HL-60/S4 treated with retinoic acid at 250 ng/mL for 4 days and 3 days (cell line): ENCODE results near the gene SIGMAR1.

ENCODE experiments used
- in situ Hi-C: fragments of 300-500 bp; cut with MboI; formaldehyde crosslinking; loops from 2 replicates; pipeline ENCODE4 v1.7.0; 2022; ENCODE audit warnings: low sequenced_read_pairs

The SIGMAR1 gene

DNA sequence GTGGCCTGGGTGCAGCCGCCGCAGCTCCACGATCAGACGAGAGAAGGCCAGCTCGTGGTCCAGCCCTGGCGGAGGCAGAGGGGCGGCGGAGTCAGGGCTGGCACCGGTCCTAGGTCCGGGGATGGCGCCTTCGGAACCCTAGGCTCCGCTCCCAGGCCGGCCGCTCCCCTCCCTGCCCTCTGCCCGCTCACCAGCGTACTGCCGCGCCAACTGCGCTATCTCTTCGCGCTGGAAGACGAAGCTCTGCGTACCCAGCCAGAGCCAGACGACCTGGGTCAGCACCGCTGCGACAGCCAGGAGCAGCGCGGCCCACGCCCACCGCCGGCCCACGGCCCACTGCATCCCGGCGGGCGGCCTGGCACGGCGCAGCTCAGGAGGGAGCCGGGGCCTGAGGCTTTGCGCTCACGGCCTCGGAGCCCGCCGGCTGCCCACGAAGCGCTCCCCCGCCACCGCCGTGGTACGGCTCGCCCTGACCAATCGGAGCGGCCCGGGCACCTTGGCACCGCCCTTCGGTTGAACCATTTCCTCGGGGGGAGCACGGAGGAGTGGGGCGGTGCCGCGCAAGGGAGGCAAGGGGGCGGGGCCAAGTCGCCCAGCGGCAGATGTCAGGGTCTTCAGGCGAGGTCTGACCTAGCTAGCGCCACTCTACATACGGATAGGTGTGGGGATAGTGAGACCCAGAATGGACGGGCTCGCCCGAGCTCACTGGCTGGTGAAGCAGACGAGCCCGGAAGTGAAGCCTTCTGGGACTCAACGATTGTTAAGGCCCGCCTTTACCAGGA lies at the start of gene SIGMAR1:
SIGMAR1 (minus strand) TSS at position 432 of the 782 bp plus-strand sequence; CDS start at position 342, 90 bp downstream.
- in situ Hi-C loops, result no loop called here

DNA sequence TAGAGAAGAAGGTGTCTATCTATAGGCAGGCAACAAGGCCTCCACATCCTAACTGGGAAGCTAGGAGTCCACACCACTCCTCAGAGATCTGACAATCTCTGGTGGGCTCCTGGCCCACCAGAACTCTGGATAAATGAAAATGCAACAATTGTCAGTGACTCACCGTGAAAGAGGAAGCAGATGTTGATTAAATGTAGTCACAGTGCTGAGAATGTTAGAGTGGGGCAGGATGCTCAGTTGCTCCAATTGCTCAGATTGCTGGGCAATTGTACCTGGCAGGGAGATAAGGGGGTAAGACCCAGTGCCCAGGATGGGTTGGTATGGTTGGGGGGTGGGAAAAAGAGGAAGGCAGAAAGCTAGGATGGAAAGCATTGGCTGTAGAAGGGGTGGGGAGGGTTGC lies 49.1 kb upstream of the SIGMAR1 start:
- in situ Hi-C loops, result no loop called here

DNA sequence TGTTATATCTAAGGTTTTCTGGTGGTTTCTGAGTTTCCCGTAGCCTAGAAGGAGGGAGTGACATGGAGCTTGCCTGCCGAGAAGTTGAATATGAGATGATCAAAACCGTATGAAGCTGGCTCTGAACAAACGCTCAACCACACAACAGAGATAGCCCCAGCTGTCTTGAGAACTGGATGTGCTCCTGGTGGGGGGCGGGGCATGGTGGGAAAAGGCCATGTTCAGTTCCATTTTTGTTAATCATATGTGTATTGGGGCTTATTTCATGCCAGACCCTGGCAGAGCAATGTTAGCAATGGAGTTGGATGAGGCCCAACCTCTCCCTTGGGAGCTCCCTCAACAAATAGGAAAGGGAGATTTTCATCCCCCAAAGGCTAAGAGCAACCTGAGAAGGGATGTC lies 48.6 kb upstream of the SIGMAR1 start:
- in situ Hi-C loops, result no loop called here

DNA sequence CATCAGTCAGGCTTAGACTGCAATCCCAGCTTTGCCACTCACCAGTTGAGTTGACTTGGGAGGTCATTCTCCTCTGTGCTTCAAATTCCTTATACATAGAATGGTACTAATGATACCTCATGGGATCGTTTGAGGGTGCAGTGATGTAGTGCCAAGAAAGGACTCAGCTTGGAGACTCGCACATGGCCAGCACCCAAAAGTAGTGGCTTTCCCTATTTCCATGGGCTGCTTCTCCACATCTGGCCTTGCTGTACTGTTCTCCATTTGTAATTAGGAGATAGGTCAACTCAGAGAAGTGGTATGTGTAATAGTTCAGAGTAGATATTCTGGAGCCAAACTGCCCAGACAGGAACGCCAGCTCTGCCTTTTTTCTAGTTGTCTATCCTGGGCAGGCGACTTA lies 48.0 kb upstream of the SIGMAR1 start:
- in situ Hi-C loops, result no loop called here

DNA sequence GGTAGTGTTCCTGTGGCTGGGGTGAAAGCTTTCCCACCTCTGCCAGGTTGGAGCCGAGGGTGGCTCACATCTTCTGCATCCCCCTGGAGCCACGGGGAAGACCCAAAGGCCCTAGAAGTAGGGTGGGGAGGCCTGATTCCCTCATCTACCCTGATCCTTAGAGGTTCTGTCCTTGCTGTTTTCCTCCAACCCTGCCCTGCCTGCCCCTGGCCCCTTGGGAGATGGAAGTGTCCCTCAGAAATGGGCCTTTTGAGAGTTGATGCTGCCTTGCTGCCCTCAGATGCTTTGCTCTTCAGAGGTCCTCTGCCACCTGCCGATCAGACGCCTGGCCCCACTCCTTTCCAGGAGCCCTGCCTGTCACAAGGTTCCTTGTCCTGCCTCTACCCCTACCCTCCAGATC lies 47.2 kb upstream of the SIGMAR1 start:
- in situ Hi-C loops, result no loop called here

DNA sequence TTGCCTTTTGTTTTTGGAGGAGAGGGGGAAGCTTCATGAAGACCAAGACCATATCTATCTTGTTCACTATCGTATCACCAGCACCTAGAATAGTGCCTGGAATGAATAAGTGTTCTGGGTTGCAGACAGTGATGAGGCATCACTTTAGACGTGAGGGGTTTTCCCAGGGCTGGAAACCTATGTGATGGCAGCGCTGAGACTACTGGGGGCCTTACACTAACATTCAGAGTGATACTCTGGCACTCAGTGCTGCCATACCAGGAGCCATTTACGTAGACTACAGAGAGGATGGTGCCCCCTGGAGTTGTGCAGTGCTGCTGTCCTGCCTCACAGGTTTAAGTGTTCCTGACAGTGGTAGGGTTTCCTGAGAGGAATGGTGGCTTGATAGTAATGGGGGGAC lies 46.6 kb upstream of the SIGMAR1 start:
- in situ Hi-C loops, result no loop called here

DNA sequence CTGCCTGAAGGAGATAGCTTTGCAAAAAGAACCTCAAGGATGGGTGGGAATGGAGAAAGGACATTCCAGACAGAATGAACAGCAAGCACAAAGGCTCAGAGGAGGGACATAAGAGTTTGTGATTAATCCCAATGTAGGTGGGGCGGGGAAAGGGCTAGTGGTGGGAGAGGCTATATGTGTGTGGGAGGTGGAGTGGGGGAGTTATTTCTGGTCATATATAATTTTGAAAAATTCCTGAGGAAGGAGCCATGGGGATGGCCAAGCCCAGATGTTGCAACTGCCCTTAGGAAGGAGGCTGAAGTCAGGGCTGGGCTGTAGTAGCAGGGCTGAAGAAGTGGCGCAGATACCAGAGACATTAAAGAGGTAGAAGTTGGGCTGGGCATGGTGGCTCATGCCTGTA lies 38.3 kb upstream of the SIGMAR1 start:
- in situ Hi-C loops, result no loop called here

DNA sequence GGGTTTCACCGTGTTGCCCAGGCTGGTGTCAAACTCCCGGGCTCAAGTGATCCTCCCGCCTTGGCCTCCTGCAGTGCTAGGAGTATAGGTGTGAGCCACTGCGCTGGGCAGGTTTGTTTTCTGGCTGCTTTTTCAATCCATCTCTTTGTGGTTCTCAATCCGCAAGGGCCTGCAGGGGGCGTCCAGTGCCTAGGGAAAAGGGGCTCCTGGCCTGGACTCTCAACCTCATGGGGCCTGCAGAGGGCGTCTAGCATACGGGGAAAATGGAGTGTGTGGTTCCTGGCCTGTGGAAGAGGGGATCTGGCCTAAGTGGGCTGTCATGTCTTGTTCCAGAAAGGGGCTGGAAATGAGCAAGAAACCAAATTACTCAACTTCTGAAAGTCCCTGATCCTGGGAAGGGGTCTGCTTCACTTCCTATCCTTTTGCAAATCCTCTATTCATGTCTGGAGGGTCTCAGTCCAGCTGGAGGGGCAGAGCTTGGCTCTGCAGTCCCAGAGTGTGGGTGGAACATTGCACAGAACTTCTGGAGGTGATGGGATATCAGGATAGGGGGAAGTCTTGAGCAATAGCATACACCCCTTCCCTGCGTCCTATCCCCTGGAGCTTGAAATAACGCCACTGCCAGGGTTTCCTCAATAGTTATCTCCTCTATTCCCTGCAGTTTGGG lies 37.6 kb upstream of the SIGMAR1 start:
- in situ Hi-C loops, result no loop called here

DNA sequence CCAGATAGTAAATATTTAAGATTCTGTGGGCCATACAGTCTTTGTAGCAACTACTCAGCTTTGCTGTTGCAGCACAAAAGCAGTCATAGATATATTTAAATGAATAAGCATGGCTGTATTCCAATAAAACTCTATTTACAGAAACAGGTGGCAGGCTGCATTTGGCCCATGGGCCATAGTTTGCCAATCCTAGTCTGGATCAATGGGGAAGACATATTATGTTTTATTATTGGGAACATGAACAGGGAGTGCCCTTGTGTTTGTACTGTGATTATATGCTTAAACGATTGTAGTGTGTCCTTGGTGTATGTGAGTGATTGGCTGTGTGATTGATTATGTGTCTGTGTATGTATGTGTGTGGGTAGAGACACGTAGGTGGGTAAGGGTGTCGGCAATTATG lies 36.9 kb upstream of the SIGMAR1 start:
- in situ Hi-C loops, result no loop called here

DNA sequence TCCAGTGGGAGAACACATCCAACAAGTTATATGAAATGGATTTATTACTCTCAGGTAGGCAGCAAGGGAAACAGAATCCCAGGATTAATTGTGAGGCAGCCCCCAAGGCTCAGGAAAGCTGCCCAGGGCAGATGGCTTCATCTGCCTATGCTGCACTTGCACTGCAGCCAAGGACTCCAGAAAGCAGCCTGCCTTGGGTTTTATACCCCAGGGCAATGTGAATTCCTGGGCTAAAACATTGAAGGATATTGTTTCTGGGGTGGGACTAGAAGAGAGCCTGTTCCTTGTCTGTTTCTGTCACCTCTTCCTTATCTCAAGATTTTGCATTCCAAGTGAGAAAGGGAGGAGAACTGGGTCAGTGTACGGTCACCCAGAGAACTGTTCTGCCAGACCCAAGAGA lies 33.7 kb upstream of the SIGMAR1 start:
- in situ Hi-C loops, result no loop called here

DNA sequence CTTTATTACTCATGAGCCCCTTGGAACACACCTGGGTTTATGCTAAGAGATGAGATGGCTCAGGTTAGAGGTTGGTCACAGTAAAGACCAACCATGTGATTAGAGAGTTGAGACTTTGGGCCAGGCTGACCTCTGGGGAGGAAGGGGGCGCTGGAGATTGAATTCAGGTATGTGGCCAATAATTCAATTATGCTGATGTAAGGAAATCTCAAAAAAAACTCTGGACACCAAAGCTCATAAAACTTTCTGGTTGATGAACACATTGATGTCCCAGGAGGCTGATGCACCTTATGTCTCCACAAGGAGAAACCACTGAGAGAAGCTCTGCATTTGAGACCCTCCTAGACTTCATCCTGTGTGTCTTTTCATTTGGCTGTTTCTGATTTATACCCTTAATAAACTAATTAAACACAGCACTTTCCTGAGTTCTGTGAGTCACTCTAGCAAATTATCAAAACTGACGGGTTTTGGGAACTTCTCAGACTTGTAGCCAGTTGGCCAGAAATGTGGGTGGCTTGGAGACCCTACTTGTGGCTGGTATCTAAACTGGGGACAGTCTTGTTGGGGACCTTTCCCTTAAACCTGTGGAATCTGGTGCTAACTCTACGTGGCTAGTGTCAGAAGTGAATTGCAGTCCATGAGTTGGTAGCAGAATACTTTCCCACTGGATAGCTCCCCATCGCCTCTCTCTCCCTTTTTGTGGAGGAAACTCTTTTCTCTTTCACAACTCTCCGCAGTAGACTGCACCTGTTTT lies 32.4 kb upstream of the SIGMAR1 start:
- in situ Hi-C loops, result loop anchor here (10.0 kb wide), 1 partner anchor 65 kb away; no protein-coding TSS in a partner anchor

DNA sequence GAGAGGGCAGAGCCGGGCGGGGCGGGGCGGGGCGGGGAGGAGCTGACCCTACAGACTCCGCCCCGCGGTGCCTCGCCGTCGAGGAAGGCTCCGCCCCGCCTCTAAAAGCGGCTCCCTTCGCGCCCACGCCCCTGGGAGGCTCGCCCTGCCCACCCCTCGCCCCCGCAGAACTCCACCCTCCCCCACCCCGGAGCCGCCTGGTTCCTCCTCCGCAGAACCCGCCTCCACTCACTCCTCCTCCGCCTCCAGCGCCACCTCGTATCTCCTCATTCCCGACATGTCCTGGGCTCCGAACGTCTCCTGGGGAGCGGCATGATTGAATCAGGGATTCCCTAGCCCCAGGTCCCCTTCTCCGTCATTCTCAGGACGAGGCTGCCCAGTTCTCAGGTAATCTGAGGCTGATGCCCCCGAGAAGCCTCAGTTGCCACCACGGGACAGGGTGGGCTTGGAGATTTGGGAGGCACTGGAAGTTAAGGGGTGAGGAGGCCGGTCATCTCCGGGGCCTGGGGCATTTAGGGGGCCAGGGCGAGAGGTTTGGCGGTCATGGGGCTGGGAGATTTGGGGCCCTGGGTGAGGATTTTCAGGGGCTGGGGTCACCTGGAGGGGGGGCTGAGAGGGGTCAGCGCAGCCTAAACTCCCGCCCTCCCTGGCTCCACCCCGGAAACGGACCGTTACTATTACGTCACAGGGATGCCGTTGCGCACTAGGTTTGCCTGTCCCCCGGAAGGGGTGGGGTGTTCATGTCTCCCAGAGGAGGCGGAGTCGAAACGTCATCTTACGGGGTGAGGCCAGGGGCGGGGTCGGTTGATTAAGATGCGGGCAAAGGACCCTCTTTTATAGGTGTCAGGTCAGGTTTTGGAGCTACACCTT lies 28.0 kb upstream of the SIGMAR1 start:
- in situ Hi-C loops, result loop anchor here (10.0 kb wide), 1 partner anchor 61 kb away; no protein-coding TSS in a partner anchor

DNA sequence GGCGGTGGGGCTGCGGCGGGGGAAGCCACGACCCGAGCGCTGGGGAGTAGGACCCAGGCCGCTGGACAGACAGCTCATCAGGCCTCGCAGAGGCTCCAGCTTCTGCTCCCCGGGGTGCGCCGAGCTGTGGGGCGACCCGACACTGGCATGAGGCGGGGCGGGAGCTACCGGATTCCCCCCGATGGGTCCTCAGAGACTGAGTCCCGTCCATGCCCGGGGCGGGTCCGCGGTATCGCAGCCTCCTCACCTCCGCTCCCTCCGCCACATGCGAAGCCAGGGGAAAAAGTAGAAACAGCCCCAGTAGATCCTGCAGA lies 27.4 kb upstream of the SIGMAR1 start:
- in situ Hi-C loops, result loop anchor here (10.0 kb wide), 1 partner anchor 60 kb away; no protein-coding TSS in a partner anchor

DNA sequence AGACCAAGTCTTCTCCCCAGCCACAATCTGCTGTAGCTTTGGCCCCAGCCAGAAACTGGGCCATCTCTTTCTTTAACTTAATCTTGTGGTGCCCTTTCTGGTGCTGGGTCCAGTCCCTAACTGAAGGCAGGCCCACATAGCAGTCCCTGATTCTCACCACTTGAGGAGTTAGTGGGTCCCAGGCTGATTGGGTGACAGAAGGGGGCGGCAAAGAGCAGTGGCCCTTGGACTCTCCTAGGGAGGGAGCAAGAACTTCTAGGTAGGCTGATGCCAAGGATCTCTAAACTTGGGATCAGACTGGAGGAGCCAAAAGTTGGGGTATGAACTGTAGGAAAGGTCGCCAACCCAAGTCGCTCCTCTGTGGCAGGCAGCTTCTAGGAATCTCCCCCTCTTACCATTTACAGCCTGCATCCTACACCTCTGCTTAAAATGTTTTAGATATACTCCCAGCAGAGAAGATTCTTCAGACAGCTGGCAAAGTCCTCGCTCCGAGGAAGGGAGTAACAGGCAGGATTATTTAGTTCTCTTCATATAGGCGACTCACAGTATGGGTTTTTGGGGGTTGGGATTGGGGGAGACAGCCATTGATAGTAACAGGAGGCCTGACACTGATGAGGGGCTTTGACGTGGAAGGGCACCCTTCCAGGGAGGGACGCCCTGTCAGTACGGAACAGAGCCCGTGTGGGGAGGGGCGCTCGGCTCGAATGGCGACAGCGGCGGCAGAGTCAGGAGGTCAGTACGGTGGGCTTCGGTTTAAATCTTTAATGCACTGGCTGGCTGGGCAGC lies 26.9 kb upstream of the SIGMAR1 start:
- in situ Hi-C loops, result loop anchor here (10.0 kb wide), 1 partner anchor 60 kb away; no protein-coding TSS in a partner anchor

DNA sequence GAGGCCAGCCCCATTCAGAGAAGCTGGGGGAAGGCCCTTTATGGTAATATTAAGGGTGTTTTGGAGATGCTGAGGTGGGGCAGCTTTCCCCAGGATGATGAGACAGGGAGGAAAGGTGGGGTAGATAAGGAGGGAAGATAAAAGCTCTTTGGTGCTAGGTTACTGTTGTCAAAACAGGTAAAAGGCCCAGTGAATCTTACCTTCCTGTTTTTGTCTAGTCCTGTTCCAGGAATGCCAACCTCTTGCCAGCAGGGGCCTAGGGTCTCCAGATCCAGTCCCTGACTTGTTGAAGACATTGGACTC lies 25.7 kb upstream of the SIGMAR1 start:
- in situ Hi-C loops, result loop anchor here (10.0 kb wide), 1 partner anchor 58 kb away; no protein-coding TSS in a partner anchor

DNA sequence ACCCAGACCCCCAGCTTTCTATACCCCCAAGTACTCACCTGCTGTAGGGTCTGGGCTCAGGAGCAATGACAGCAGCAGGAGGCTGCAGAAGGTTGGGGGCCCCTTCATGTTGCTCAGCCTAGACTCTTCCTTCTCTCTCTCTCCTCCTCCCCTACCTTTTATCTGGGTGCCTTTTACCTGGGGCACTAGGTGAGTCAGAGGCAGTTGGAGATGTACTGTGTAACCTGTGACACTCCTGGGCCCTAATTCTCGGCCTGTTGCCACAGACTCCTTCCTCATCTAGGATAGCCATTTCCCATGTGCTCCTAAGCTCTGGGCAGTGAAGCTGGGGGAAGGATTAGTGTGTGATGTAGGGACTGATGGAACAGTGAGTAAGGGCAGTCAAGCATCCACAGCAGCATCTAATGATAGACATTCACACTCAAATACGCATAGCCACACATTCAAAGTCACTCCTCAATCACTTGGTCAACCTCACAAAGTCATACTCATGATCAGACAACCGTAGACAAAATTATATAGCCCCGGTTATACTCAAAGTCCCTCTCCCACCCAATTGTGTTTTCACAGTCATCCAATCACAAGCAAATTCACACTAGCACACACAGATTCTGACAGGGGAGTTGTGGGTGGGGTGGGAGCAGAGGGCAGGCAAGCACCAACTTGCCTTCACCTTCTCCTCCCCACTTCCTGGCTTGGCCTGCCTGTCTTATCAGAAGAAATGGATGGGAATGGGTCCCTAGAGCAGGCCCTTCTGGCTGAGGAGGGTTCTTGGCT lies 25.1 kb upstream of the SIGMAR1 start, which contains the start of gene CCL27:
CCL27 (minus strand) TSS at position 132 of the 777 bp plus-strand sequence; CDS start at position 108, 24 bp downstream.
- in situ Hi-C loops, result loop anchor here (10.0 kb wide), 1 partner anchor 58 kb away; no protein-coding TSS in a partner anchor

DNA sequence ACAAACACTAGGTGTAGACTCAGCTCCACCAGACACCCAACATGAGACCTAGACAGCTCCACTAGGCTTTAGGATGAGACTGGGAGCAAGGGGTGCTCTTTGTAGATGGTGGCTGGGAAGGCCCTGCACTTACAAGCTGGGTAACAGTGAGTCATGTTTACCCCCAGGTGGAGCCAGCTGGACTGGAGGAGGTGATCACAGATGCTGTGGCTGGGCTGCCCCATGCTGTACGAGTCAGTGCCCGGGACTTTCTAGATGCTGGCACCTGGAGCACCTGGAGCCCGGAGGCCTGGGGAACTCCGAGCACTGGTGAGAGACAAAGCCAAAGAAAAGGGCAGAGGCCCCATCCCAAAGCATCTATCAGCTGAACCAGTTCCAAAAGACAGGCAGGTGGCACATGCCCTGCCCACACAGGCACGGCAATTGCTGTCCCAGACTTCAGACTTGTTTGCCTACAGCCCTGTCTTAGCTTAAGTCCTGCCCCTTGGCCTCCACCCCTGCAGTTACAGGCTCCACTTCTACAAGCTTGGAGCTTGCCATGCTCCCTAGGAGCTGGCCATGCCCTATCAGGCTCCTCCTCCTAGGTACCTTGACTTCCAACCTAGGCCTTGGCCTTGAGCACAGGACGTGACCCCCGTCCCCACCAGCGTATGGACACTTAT lies 22.1 kb upstream of the SIGMAR1 start:
- in situ Hi-C loops, result loop anchor here (10.0 kb wide), 1 partner anchor 55 kb away; no protein-coding TSS in a partner anchor

DNA sequence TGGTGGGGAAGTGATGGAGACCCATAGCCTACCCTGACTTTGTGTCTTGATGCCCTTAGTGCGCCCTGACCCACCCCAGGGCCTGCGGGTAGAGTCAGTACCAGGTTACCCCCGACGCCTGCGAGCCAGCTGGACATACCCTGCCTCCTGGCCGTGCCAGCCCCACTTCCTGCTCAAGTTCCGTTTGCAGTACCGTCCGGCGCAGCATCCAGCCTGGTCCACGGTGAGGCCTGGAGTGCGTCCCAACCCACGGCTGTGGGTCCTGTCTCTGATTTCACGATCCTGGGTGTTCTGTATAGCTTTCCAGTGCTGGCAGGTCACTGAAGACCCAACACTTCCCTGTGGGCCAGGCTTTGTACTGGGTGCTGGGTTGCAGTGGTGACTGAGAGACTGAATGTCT lies 20.9 kb upstream of the SIGMAR1 start:
- in situ Hi-C loops, result no loop called here
